GM12878 (cell line): ENCODE data around the gene RNF220.

Experiments used
- HDAC6 ChIP-seq: fragments of 200-600 bp; sonication (generic); IDR thresholded peaks from one replicate; pipeline ENCODE4 v1.8.0; 2017; ENCODE audit warnings: antibody characterized with exemption; ENCODE audit not compliant: unreplicated experiment
- POU2F2 ChIP-seq: IDR thresholded peaks from 3 replicates; pipeline ENCODE4 v1.6.1; 2011; ENCODE audit warnings: low read depth, mild to moderate bottlenecking, low read length, borderline replicate concordance
- RB1 ChIP-seq: fragments of 450-650 bp; formaldehyde crosslinking; IDR thresholded peaks from 2 replicates; pipeline ENCODE4 v1.6.1; 2017; ENCODE audit warnings: mild to moderate bottlenecking, borderline replicate concordance
- RFX5 ChIP-seq: IDR thresholded peaks from 2 replicates; pipeline ENCODE4 v1.6.1; 2011; ENCODE audit warnings: low read depth, low read length, improper control_type of control experiment
- TF ChIP-seq, protein P1 (sequence below): IDR thresholded peaks from 2 replicates; pipeline ENCODE4 v1.6.1; 2012; ENCODE audit warnings: low read depth, low read length, improper control_type of control experiment
- TF ChIP-seq, protein P2 (sequence below), 3 experiments: IDR thresholded peaks in 2 of 3; conservative IDR thresholded peaks in 1 of 3; 2 replicates each; pipeline ENCODE4 v1.5.1; 2011; ENCODE audit warnings: low read depth in 3 of 3, low read length in 3 of 3, mild to moderate bottlenecking in 3 of 3, control low read depth in 2 of 3, moderate library complexity in 2 of 3, inconsistent platforms in 1 of 3, mixed read lengths in 1 of 3; ENCODE audit not compliant: control insufficient read depth in 2 of 3, insufficient read depth in 1 of 3; ENCODE audit errors: extremely low read depth in 1 of 3

DNA sequence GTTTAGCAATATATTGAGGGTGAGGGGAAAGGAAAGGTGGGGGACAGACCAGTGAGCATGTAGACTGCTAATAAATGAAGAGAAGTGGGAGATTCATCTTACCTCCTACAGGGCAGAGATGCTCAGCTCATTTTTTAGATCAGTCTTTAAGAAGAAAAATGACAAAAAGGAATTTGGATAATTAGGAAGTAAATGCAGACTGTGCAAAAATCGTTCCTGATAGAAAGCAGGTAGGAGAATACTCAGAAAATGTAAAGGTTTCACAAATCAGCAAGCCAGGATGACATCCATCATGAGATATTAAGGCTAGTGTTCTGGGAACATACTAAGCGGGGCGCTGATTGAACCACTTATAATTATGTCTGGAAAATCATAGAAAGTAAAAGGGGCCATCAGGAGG, 106.3 kb downstream of the RNF220 start:
- TF ChIP-seq, protein P1, sequence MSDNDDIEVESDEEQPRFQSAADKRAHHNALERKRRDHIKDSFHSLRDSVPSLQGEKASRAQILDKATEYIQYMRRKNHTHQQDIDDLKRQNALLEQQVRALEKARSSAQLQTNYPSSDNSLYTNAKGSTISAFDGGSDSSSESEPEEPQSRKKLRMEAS = no peak
- TF ChIP-seq HDAC6 (no peak), POU2F2 (no peak), RB1 (no peak), RFX5 (no peak)
- TF ChIP-seq, protein P2, sequence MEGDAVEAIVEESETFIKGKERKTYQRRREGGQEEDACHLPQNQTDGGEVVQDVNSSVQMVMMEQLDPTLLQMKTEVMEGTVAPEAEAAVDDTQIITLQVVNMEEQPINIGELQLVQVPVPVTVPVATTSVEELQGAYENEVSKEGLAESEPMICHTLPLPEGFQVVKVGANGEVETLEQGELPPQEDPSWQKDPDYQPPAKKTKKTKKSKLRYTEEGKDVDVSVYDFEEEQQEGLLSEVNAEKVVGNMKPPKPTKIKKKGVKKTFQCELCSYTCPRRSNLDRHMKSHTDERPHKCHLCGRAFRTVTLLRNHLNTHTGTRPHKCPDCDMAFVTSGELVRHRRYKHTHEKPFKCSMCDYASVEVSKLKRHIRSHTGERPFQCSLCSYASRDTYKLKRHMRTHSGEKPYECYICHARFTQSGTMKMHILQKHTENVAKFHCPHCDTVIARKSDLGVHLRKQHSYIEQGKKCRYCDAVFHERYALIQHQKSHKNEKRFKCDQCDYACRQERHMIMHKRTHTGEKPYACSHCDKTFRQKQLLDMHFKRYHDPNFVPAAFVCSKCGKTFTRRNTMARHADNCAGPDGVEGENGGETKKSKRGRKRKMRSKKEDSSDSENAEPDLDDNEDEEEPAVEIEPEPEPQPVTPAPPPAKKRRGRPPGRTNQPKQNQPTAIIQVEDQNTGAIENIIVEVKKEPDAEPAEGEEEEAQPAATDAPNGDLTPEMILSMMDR (IDR thresholded peaks at IDR 0.05 in 2 of 3, conservative IDR thresholded peaks at IDR 0.05 in 1 of 3; ENCODE audit: control insufficient read depth in 2 of 3, extremely low read depth in 1 of 3, insufficient read depth in 1 of 3, low read depth in 3 of 3, low read length in 3 of 3) = no peak
